ENCODE results near the gene OPRD1. TPM values are rescaled to one million over a fixed set of nuclear protein-coding genes. Genes with fewer than 3 reads are reported as not detected.

The OPRD1 gene
- total RNA-seq, 4 donors from 2014 or later = not detected

DNA sequence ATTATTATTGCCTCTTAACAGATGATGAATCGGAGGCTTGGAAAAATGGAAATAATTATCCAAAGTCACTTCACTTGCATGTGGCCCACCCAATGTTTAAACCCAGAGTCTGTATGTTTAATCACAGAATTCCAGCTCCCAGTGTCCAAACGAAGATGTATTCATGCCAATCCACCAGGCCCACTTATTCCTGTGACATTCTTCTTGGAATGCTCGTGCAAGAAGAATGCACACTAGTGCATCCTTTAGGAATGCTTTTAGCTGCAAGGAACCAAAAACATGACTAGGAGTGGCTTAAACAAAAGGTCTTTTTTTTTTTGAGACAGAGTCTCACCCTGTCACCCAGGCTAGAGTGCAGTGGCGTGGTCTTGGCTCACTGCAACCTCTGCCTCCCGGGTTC, 8.9 kb upstream of the OPRD1 start:
- WGBS, 2 donors = 64 to 70% methylated on average over 5 of the region's 5 CpGs
- no peak for TF ChIP-seq POLR2A (IDR thresholded peaks at IDR 0.05)
- TF ChIP-seq, protein P1, sequence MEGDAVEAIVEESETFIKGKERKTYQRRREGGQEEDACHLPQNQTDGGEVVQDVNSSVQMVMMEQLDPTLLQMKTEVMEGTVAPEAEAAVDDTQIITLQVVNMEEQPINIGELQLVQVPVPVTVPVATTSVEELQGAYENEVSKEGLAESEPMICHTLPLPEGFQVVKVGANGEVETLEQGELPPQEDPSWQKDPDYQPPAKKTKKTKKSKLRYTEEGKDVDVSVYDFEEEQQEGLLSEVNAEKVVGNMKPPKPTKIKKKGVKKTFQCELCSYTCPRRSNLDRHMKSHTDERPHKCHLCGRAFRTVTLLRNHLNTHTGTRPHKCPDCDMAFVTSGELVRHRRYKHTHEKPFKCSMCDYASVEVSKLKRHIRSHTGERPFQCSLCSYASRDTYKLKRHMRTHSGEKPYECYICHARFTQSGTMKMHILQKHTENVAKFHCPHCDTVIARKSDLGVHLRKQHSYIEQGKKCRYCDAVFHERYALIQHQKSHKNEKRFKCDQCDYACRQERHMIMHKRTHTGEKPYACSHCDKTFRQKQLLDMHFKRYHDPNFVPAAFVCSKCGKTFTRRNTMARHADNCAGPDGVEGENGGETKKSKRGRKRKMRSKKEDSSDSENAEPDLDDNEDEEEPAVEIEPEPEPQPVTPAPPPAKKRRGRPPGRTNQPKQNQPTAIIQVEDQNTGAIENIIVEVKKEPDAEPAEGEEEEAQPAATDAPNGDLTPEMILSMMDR (IDR thresholded peaks at IDR 0.05) = no peak
- Histone ChIP-seq H3K36me3 (no peaks in the 10 kb centered on the region), H3K27me3 (peaks cover 0 to 14% (median 0%) of the 10 kb centered on the region in 4 donors), H3K9me3 (no peaks in the 10 kb centered on the region), H3K27ac (no peak overlapping the region), H3K4me3 (no peak overlapping the region), H3K4me1 (no peaks in the 10 kb centered on the region)
- DNase-seq = no peak
- intact Hi-C loops (cut with DNase I) = no loop called here

DNA sequence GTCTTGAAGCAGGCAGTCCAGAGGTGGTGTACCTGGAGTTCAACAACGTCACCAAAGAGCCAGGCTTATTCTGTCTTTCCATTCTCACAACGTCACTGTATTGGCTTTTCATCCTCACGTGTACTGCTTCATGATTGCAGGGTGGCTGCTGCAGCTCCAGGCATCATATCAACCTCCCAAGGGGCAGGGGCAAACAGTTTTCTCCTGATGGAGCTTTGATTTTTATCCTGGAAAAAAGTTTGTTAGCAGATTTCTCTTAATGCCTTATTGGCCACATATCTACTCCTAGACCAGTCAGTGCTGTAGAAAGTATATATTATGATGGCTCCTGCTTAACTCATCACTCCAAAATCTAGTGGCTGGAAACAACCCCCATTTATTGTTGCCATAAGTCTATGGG, 8.3 kb upstream of the OPRD1 start:
- no peaks in the 10 kb centered on the region for H3K4me1 ChIP-seq
- H3K4me3 ChIP-seq = no peak overlapping the region
- DNase-seq = no peak
- WGBS, 2 donors = 89 to 93% methylated on average over 3 of the region's 3 CpGs
- peaks cover 0 to 16% (median 0%) of the 10 kb centered on the region in 4 donors for H3K27me3 ChIP-seq
- no peaks in the 10 kb centered on the region for H3K36me3 ChIP-seq
- no peaks in the 10 kb centered on the region for H3K9me3 ChIP-seq
- TF ChIP-seq, protein P1 (IDR thresholded peaks at IDR 0.05) = no peak
- no peak for TF ChIP-seq POLR2A (IDR thresholded peaks at IDR 0.05)
- intact Hi-C loops (cut with DNase I) = no loop called here
- no peak overlapping the region for H3K27ac ChIP-seq

DNA sequence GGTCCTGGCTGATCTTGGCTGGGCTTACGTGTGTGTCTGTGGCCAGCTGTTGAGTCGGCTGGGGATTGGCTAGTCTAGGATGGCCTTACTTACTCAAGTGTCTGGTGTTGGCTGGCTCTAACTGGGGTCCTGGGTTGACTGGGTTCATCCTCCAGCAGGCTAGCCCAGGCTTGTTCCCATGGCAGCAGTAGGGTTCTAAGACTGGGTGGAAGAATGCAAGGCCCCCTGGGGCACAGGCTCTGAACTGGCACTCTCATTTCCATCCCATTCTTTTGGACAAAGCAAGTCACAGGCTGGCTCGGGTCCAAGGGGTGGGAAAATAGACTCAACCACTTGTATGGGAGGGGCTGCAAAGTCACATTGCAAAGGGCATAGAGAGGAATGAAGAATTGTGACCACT, 7.9 kb upstream of the OPRD1 start:
- Histone ChIP-seq H3K4me1 (no peaks in the 10 kb centered on the region), H3K27me3 (peaks cover 0 to 19% (median 0%) of the 10 kb centered on the region in 4 donors), H3K27ac (no peak overlapping the region), H3K36me3 (no peaks in the 10 kb centered on the region), H3K9me3 (no peaks in the 10 kb centered on the region), H3K4me3 (no peak overlapping the region)
- TF ChIP-seq, protein P1 (IDR thresholded peaks at IDR 0.05) = no peak
- no peak for TF ChIP-seq POLR2A (IDR thresholded peaks at IDR 0.05)
- no peak for DNase-seq
- no CpG with 5 or more reads among the region's 3 CpGs for WGBS, 2 donors
- intact Hi-C loops (cut with DNase I) = no loop called here

DNA sequence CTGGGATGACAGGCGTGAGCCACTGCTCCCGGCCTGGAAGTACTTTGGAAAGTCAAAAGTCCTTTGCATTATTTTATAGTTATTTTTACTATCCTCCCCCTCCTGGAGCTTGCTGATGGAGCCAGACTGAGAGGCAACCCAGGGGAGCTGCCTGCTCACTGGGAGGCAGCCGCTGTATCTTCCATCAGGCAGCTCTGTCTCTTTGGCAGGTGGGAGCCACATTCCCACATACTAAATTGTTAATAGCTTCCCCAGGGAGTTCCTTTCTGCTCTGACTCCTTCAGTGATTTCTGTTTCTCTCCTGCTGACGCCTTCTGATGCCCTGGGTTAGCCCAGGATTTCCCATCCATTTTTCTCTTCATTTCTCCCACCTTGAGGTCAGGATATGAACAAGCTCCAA, 4.9 kb upstream of the OPRD1 start:
- peaks cover 0 to 4% (median 3%) of the 10 kb centered on the region in 3 donors for H3K4me1 ChIP-seq
- H3K4me3 ChIP-seq = no peak overlapping the region
- H3K27ac ChIP-seq = no peak overlapping the region
- TF ChIP-seq POLR2A (IDR thresholded peaks at IDR 0.05) = no peak
- TF ChIP-seq, protein P1 (IDR thresholded peaks at IDR 0.05) = no peak
- peaks cover 0 to 44% (median 8%) of the 10 kb centered on the region in 4 donors for H3K27me3 ChIP-seq
- 61 to 68% methylated on average over 4 of the region's 4 CpGs for WGBS, 2 donors
- no peaks in the 10 kb centered on the region for H3K9me3 ChIP-seq
- H3K36me3 ChIP-seq = no peaks in the 10 kb centered on the region
- intact Hi-C loops (cut with DNase I) = no loop called here
- DNase-seq = no peak

DNA sequence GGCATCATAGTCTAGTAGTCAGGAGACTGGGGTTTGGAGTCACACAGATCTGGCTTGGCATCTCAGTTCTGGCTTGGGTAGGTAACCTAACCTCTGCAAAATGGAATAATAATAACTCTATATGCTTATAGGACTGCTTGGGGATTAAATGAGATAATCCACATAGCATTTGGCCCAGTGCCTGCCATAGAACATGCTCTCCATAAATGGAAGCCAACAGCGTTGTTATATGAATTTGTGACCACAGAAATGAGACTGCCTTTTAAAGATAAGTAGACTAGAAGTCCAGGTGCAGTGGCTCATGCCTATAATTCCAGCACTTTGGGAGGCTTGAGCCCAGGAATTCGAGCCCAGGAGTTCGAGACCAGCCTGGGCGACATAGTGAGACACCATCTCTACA, 4.0 kb upstream of the OPRD1 start:
- H3K36me3 ChIP-seq = no peaks in the 10 kb centered on the region
- H3K27ac ChIP-seq = no peak overlapping the region
- H3K4me3 ChIP-seq = no peak overlapping the region
- TF ChIP-seq, protein P1 (IDR thresholded peaks at IDR 0.05) = no peak
- no peak for TF ChIP-seq POLR2A (IDR thresholded peaks at IDR 0.05)
- WGBS, 2 donors = 80 to 87% methylated on average over 4 of the region's 4 CpGs
- intact Hi-C loops (cut with DNase I) = no loop called here
- H3K27me3 ChIP-seq = peaks cover 5 to 53% (median 8%) of the 10 kb centered on the region in 4 donors
- peaks cover 0 to 10% (median 8%) of the 10 kb centered on the region in 3 donors for H3K4me1 ChIP-seq
- H3K9me3 ChIP-seq = no peaks in the 10 kb centered on the region
- DNase-seq = no peak

Data from esophagus squamous epithelium (tissue), 5 donors.